ENCODE measurements around the gene VIPR2.

The VIPR2 gene

GRCh38 chr7:159119026-159119741 is 25.5 kb downstream of the VIPR2 start:
- no peak for DNase-seq

- no peak for DNase-seq
Observed at GRCh38 chr7:159118623-159119022, 26.0 kb downstream of the VIPR2 start.

GRCh38 chr7:159118197-159118595 is 26.5 kb downstream of the VIPR2 start:
- DNase-seq = no peak

GRCh38 chr7:159117366-159118196 is 27.1 kb downstream of the VIPR2 start:
- DNase-seq = no peak

GRCh38 chr7:159116581-159117339 is 27.9 kb downstream of the VIPR2 start:
- no peak for DNase-seq

- DNase-seq = no peak
Observed at GRCh38 chr7:159115601-159116501, 28.8 kb downstream of the VIPR2 start.

- no peak for DNase-seq
Observed at GRCh38 chr7:159114981-159115380, 29.7 kb downstream of the VIPR2 start.

GRCh38 chr7:159114096-159114495 is 30.6 kb downstream of the VIPR2 start:
- no peak for DNase-seq

GRCh38 chr7:159113056-159113455 is 31.6 kb downstream of the VIPR2 start:
- DNase-seq = no peak

GRCh38 chr7:159112136-159113011 is 32.3 kb downstream of the VIPR2 start:
- DNase-seq = no peak

- DNase-seq = no peak
Observed at GRCh38 chr7:159109653-159110035, 35.0 kb downstream of the VIPR2 start.

- DNase-seq = no peak
Observed at GRCh38 chr7:159108941-159109652, 35.6 kb downstream of the VIPR2 start.

GRCh38 chr7:159108491-159108890 is 36.2 kb downstream of the VIPR2 start:
- no peak for DNase-seq

- no peak for DNase-seq
Observed at GRCh38 chr7:159107161-159107892, 37.3 kb downstream of the VIPR2 start.

GRCh38 chr7:159105832-159106811 is 38.5 kb downstream of the VIPR2 start:
- DNase-seq = no peak

GRCh38 chr7:159105066-159105780 is 39.4 kb downstream of the VIPR2 start:
- no peak for DNase-seq

- DNase-seq = no peak
Observed at GRCh38 chr7:159104188-159104920, 40.3 kb downstream of the VIPR2 start.

Data from NCI-H526 treated with DMSO at 0.1 percent for 48 hours (cell line).